Measurements from ENCODE around the gene LAMB1.

The LAMB1 gene

GRCh38 chr7:108016841-108017775 lies 14.1 kb upstream of the LAMB1 start:
- DNase-seq: no peak

- DNase-seq: no peak
Measured at GRCh38 chr7:108015740-108016139, 12.8 kb upstream of the LAMB1 start.

- no peak for DNase-seq
Measured at GRCh38 chr7:108014747-108015682, 12.1 kb upstream of the LAMB1 start.

DNA sequence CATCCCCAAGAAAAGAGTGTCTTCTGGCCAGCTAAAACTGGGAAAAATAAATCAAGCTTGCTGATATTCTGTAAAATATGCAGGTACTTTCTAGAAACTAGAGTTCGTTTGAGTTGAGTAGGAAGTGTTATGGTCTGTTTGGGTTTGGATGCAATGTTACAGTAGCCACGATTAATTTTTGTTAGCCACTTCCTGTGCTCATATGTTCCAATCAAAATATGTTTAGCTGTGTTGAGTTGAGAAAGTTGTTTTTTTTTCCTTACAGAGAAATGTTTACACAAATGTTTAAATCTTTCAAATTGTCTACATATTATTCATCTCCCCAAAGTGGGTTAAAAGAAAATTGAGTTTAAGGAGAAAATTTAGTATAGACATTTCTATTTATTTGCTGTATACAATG lies 11.3 kb upstream of the LAMB1 start:
- no peak for DNase-seq

GRCh38 chr7:108012499-108013430 lies 9.8 kb upstream of the LAMB1 start:
- DNase-seq: no peak

DNA sequence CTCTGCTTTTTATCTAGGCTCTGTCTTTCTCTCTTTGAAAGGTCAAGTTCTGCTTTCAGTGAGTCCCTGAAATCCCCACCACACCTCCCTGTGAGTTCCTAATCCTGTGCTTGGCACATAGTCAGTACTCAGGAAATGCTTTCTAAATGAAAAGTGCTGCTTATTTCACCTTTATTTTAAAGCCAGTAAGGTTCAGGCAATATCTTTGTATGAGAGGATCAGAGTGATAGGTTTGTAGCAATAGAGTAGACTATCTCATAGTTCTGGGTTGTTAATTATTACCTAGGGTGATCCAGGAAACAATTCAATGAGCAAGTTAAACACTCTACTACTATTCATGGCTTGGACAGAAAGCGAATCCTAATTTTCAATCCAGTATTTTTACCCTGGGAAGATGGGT lies 7.4 kb upstream of the LAMB1 start:
- DNase-seq: no peak

DNA sequence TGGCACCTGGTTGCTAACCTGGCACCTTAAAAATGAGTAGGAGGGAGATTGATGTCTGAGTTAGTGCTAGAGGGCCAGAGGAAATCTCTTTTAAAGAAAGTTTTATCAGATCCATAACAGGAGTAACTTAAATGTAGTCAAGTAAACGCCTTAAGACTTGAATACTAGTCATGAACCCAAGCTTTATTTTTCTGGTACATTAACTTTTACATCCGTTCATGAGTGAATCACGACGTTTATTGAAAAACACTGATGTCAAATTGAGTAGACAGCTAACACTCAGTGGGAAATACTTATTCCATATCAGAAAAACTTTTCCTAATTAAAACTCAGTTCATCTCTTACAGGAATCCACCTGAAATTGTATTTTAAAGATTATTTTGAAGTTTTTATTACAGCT lies 6.9 kb upstream of the LAMB1 start:
- no peak for DNase-seq

DNA sequence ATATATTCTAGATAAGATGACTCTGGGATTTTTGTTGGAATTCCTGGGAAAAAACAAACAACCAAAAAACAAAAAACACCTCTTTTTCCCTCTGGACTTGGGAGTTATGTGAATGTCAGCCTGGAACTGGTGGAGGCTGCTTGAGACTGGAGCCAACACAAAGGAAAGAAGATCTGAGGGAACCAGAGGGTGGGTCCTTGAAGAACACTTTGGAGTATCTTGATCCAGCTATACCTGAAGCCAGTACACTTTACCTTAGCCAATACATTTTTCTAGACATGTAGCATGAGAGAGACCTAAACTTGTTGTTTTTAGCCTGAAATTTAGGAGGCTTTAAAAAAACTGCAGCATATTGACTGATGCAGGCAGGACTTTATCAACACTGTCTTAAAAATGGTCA lies 5.9 kb upstream of the LAMB1 start:
- DNase-seq: no peak

DNA sequence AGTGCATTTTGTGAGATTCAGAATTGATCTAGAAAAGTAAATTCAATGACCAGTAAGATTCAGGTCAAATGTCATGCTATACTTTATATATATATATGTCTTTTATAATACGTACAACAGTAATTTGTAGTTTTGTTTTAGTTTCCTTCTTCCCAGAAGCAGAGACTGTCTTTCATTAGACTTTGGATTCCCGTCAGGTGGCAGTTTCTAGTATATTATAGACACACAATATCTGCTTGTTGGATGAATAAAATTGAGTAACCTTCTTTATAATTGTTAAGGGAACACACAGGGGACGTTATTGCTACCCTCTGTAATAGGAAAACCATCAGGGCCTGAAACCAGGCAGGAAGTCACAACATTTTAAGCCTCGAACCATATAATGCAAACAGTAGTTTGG lies 5.3 kb upstream of the LAMB1 start:
- no peak for DNase-seq

DNA sequence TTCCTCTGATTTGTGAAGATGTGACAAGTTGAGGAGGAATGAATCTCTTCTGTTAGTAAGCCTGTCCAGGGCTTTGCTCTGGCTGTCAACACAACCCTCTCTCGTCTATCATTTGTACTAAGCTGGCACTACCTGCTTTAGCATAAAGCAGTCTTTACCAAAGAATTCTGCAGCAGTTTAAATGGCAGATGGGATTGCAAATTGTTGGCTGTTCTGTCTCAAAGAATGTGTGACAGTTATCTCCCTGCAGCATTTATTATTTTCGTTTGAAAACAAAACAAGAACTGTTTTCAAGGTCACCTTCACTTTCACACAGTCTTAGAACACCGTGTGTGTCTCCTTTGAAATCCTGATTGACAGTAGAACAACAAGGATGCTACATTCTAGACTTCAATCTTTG lies 4.8 kb upstream of the LAMB1 start:
- no peak for DNase-seq

DNA sequence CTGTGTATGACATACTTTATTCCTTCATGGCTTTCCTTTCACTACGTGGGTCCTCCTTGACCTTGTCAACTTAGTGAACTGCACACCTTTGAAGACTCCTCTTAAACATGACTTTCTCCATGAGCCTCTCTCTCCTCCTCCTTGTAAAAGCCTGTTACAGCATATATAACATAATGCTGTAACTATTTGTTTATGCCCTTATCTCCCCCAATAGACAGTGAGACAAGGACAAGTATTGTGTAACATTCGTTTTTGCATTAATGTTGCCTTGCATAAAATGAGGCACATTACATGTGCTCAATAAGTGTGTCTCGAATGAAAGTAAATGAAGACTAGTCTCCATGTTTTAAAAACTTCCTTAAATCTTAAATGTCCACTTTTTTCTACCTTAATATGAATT lies 4.3 kb upstream of the LAMB1 start:
- DNase-seq: no peak

DNA sequence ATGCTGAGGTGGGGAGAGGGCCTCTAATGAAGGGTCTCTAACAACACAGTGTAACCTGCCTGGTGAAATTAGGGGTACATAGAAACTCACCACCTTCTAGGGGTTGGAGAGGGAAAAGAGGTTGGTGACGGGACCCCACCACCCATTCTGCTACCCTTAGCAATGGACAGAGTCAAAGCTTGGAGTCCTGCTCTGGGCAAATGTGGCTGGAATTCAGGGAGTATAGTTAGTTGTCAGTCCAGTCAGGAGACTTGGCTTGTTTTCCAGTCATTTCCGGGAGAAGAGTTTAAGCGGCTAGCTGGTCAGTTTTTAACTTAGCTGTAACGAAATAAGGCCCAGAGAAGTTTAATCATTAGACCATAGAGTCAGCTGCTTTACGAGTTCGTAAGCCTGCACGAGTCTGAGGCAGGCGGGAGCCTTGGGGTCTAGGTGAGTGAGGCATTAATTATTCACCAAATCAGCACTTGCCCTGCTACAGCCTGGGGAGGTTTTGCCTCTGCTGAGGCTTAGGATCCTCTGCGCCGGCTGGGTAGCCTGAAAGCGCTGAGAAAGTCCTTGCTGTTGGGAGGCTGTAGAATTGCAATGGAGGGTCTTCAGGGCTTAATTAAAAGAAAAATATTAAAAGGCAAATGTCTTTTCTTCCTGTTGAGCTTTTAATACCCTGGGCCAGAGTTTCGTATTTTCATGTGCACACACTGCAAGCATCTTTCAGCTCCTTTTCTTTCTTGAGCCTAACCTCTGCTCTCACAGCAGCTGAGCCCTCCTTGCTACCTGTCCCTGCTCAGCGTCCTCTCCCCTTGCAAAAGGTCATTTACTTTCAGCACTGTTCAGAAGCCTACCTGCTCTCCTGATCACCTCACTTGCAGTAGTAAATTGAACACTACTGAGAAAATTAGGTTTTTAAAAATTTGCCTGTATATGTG lies 1.5 kb upstream of the LAMB1 start:
- no peak for DNase-seq

GRCh38 chr7:108003599-108003935 lies 606 bp upstream of the LAMB1 start:
- no peak for DNase-seq

GRCh38 chr7:108001764-108002725 lies 916 bp downstream of the LAMB1 start:
- DNase-seq: no peak

- DNase-seq: no peak
Measured at GRCh38 chr7:108000875-108001763, 1.8 kb downstream of the LAMB1 start.

- DNase-seq: no peak
Measured at GRCh38 chr7:107999779-108000560, 3.0 kb downstream of the LAMB1 start.

GRCh38 chr7:107998660-107999480 lies 4.1 kb downstream of the LAMB1 start:
- no peak for DNase-seq

GRCh38 chr7:107998150-107998549 lies 4.8 kb downstream of the LAMB1 start:
- no peak for DNase-seq

Data from CD4-positive, alpha-beta T cell treated with Interferon alpha-2 for 1 hour (primary cell).